NOMO-1 treated with DMSO at 0.1 percent for 48 hours (cell line): ENCODE data around the gene PTPRG.

ENCODE experiments used
- DNase-seq: peaks from one replicate; lab custom pipeline; 2025; ENCODE audit not compliant: unreplicated experiment; lab: John Stamatoyannopoulos, UW

The PTPRG gene

DNA sequence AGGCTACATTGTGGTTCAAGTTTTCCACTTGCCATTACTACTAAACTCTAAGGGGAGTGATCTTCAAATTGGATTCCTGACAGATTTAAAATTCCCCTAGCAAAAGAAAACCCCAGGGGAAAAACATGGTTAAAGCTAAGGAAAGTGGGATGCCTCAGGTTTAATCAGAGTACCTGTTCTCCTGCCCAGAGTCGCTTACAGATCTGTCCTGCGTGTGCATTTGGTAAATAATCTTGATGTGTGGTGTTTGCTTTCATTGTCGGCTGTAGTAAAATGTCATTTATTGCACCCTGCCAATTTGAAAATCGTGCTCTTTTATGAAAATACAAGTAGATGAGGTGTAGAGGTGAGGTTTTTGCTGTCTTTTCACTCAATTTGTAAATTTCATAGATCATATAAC lies 323.4 kb downstream of the PTPRG start:
- no peak for DNase-seq

DNA sequence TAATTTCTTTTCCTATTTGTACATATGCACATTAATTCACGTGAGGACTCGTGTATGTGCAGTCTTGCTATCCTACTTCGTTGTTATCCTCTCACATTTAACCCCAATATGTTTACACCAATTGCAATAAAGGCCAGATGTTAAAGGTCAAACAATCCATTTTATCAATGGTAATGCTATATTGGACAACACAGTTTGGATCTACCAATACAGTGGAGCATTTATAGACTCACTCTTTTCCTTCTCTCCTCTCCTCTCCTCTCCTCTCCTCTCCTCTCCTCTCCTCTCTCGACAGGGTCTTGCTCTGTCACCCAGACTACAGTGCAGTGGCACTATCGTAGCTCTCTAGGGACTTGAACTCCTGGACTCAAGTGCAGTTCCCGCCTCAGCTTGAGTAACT lies 324.0 kb downstream of the PTPRG start:
- DNase-seq: no peak

DNA sequence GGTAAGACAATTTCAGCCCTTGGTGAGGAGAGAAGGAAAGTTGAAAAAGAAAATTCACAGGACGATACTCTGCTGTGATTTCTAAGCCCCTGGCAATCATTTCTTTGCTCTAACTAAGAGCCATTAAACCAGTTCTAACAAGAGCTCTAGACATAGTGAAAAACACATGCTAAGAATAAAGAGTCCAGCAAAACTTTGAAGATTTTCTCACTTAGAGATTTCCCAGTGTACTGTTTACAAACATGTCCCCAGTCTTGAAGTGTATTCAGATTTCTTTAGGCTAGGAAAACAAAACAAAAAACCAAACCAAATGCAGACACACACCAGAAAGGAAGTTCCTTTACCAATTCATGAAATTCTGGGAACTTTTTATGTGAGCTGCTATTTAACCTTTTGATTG lies 325.8 kb downstream of the PTPRG start:
- no peak for DNase-seq

DNA sequence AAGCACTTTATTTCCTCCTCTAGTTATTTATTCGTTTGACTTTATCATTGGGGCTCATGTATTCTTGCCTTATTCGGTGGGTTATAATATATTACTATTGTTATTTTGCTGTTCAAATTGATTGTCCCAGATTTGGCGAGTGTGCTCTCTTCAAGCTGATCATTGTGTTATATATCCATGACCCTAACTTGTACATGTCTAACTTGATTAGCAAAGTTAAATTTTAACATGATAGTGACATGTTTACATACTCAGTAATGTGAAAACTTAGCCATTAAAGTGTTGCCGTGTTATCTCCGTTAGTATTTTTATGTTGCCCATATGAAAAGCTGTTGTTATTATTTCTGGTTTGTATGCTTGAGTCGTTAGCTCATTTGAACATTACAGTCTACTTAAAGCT lies 327.9 kb downstream of the PTPRG start:
- DNase-seq: no peak

DNA sequence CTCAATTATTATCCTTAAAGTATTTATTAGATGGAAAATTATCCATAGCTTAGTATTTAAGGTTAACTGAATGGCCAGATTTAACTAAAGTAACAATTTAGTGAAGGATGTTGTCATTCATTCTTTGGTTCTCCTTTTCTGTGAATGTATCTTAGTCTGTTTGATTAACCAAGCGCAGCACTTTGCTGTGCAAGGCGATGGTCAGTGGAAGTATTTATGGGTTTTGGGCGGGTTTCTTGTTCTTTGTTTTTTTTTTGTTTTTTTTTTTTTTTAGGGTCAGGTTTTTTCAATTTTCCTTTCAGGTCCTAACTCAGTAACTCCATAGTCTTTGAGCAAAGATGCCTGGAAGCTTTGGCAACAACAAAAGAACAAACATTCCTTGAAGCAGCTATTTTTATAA lies 328.8 kb downstream of the PTPRG start:
- no peak for DNase-seq

DNA sequence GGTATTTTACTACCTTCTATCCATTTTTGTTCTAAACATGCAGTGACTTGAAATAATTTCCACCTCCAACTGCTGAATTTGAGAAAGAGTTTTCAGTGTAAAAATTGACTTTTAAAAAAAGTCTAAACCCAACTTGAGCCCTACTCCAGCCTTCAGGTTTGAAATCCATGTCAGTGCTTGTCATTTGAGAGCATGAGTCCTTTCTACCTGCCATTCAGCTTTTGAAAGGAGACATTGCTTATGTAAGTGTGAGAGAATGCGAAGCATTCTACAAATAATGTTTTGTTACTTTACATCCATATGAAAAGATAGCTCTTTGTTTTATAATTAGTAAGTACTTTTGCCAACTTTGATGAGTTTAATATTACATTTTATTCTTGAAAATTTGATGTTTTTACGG lies 329.2 kb downstream of the PTPRG start:
- no peak for DNase-seq

DNA sequence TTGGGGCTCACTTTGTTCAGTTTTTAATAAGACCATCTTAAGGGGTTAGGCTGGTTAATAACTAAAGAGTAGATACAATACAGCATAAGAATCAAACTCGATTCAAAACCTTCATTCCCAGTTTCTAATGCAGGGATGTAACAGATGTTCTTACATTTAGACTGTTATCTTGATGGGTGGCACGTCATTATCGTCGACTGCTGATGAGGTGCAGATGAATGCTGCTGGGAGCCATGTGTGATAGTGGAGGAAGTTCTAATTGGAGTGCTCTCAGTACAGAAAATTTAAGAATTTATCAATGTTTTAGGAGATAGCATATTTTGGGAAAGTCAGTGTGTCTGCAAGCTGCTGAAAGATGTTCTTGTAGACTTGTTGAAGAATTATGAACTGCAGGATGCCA lies 331.5 kb downstream of the PTPRG start:
- DNase-seq: no peak

DNA sequence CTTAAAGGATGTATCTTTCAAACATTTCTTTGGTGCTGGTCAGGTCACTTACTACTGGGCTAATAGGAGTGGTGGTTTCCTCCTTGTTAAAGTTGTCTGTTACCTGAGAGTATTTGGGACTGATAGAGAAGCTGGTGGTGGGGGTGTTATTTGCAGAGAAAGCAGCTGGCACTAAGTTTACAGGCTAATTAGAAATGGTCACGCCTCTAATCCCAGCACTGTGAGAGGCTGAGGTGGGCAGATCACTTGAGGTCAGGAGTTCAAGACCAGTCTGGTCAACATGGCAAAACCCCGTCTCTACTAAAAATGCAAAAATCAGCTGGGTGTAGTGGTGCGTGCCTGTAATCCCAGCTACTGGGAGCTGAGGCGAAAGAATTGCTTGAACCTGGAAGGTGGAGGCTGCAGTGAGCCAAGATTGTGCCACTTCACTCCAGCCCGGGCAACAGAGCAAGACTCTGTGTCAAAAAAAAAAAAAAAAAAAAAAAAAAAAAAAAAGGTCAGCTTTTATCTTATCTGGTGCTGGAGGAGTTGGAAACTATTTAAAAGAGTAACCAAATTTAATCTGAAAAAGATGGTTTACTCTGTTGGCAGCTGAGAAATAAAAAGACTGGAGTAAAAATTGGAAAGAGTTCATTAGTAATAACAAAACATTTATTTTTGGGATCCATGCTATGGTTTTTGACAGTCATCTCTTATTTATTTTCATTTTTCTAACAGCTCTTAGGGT lies 332.6 kb downstream of the PTPRG start:
- DNase-seq: no peak

DNA sequence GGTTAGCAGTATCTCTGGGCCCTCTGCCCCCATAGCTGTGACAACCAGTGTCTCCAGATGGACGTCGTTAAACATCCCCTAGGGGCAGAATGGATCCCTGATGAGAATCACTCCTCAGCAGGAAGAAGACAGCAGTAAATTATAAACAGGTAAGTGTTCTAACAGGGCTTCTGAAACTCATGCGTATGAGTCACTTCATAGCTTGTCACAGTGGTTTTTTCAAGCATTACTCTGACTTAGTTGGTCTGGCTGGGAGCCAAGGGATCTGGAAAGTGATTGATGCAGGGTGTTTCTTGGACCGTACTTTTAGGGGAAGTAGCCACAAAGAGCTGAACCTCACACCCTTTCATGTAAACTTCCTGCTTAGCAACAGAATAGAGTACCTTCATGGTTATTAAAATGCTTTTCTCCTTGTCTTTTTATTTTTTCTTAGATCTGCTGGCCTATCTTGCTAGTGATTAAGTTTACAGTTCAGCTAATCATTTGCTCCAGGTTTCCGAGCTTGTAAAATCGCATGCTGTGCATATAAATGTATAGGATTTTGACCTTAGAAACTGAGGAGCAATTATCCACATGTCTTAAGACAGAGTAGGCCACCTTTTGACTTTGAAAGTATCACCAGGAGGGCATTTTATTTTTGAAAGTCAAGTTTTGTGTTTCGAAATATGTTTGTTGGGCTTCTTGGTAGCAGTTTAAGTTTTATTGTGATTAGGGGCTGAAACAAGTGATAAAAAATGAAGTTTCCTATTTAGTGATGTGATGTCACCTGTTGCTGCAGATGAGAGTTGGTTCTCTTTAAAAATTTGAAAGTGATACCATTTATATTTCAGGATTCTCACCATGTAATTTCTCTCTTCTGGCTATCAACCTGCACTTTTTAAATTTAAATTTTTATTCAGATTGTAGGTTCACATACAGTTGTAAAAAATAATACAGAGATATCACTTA lies 333.9 kb downstream of the PTPRG start:
- peak; percentile 81 for DNase-seq

DNA sequence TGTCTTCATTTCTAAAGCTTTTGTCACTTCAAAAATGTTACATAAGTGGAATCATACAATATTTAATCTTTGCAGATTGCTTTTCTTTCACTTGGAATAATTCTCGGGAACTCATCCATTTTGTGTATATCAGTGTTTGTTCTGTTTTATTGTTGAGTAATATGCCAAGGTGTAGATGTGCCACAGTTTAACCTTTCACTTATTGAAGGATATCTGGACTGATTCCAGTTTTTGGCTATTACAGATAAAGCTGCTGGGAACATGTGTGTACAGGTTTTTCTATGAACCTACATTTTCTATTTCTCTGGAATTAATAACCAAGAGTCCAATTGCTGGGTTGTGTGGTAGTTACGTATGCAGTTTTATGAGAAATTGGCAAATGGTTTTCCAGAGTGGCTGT lies 334.9 kb downstream of the PTPRG start:
- DNase-seq: no peak

DNA sequence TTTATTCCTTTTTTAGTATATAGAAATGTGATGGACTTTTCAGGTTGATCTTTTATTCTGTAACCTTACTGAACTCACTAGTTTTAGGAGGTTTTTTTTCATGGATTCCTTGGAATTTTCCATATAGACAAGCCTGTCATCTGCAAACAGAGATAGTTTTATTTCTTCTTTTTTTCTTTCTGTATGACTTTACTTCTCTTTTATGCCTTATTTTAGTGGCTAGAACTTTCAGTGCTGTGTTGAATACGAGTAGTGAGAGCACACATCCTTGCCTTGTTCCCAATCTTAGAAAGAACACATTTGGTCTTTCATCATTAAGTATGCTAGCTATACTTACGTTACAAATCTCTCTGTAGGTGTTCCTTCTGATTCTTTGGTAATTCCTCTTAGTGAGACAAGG lies 336.5 kb downstream of the PTPRG start:
- no peak for DNase-seq

DNA sequence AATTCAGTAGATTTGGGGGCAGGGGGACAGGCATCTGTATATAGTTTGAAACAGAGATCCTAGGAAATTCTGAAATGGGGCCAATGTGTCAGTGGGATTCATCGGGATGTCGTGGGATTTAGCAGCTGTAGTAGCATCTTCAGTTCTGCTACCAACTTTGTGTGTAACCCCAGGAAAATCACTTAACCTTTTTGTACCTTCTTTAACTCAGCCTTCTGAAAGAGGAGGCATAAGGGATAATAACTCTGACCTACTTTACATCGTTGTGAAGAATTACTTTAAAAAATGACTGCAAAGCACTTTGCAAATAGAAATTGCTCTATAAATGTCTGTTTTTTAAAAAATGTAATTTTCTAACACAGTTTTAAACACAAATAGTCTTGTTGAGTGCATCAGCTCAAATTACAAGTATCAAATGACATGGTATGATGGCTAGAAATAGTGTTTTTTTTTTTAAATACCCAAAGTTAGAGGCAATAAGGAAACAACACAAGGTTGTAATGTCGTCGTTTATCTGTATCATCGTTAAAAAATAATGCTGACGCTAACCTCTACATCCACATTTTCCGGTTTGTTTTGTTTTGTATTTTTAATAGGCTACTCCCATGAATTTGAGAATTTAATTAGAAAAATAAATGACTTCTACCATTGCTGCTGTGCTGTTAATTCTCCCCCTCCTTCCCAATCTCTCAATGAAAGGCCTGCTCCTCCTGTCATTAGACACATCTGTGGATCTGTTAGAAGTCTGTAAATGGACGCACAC lies 338.5 kb downstream of the PTPRG start:
- no peak for DNase-seq

DNA sequence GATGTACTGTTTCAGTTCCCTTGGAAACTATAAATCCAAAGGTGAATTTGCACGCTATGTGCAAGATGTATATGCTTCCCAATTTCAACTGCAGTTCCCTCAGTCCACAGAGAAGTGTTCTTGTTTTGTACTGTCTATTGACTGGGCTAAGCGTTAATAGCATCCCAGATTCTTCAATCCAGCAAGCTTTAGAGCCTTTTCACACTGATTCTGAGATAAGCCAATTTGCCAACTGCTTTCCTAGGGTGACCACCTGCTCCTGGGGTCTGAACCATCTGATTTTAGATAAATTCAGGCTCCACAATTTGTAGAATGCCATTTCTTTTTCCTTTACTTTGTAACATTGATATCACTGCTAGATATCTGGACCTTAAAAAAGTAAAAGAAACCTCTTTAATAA lies 340.1 kb downstream of the PTPRG start:
- DNase-seq: no peak

DNA sequence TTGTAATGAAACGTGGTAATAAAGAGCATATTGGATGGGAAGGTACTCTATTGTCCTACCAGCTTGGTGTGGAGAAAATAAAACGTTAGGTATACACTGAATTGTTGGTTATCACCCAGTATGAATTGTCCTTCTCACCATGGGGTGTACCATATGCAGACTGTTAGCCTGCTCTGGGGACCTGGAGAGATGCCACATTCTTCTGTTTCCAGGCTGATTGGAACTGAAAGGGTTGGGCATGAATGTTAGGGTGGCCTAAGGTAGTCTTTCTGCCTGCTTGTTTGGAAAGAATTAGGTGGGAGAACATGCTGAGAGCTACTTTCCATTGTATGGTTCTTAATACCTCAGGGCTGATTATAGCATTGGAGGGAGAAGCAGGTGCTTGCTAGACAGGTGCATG lies 340.6 kb downstream of the PTPRG start:
- no peak for DNase-seq

DNA sequence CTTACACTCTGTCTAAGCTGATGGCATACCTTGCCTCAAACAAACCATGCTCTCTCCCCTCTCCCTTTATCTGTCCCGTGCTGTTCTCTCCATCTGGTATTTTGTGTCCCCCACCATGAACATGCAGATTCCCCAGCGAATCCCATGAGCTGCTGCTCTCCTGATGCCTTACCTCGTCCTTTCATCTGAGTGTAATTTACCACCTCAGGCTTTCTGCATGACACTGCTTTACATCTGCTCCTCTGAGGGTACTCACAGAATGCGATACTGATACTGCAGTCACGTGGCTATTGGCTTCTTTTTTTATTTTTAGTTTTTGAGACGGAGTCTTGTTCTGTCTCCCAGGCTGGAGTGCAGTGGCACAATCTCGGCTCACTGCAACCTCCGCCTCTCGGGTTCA lies 341.7 kb downstream of the PTPRG start:
- DNase-seq: no peak

DNA sequence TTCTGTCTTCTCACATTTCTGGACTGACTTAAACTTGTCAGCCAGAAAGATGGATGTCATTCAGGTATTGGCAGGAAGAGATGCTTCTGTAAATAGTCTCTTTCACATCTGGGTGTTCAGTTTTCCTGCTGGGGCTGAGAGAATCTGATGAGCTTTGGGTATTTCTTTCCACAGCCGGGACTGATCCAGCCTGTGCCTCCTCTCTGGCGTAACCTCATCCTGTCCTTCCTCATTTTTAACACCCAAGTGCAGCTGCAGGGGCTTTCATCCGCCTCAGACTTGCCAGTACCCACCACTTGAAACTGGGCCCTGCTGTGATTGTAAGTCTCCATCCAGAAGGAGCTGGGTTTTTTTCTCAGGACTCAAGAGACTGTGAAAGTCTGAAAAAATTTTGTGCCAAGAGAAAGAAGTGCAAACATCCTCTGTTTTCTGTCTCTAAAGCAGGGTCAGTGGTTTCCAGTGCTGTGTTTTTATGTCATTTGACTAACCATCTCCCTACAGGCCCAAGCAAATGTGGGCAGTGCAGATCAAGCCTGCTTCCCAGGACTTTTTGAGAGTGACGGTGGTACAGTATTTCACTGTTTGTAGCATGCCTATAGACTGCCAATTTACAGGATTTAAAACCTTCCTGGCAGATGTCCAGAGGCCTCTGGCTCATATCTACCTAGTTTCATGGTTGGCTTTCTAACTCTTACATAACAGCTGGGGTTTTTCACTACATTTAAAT lies 342.7 kb downstream of the PTPRG start:
- peak; percentile 1 for DNase-seq

DNA sequence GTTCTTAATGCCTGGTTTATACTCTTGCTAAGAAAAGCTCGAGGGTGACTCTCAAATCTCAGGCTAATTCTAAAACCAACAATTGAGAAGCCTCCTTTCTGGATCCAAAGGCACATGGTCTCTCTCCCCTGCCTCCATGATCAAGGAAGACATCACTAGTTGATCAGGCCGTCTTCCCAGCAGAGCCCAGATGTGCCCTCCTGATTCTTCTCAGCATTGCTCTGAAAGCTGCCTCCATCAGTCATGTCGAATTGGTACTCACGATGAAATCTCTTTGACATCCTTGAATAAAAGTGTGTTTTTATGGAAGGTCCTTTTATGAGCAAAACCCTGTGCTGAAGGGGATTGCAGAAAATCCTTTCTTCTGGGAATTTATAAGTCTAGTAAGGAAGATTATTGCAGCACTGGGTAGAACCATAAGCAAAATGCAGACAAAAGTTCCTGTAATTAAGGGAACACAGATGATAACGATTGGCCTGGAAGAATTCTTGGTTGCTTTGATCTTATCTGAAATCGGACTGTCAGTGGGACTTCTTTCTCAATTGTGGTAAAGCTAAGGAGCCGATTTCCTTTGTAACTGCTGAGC lies 345.9 kb downstream of the PTPRG start:
- no peak for DNase-seq

DNA sequence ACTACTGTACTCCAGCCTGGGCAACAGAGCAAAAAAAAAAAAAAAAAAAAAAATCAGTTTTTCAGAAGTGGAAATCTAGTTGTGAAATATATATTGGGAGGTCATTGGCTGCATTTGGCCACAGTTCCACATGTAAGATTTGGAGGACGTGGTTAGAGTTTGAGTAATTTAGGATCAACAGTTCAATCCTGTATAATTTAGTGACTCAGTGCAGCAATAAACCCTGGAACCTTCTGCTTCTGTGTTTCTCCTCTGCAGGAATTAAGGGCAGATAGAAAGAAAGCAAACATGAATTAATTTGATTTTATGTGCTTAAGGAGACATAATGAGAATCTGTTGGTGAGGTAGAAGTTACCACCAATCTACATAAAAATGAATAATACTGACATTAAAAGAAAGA lies 347.0 kb downstream of the PTPRG start:
- DNase-seq: no peak

DNA sequence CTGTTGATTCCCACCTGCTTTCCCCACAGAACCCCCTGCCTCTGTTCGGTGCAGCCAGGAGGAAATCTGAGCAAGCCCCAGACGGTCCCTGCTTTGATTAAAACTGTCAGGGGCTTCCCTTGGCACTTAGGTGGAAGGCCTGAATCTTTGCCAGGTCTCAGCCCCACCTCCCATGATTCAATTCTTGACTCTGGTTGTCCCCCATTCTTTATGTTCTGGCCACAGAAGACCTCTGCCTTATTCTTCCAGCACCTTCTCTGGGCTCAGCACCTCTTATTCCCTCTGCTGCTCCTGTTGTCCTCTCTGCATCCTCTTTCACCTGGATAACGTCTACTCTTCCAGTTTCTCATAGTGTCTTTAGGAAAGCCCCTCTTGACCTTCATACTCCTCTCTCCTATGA lies 349.4 kb downstream of the PTPRG start:
- DNase-seq: no peak

DNA sequence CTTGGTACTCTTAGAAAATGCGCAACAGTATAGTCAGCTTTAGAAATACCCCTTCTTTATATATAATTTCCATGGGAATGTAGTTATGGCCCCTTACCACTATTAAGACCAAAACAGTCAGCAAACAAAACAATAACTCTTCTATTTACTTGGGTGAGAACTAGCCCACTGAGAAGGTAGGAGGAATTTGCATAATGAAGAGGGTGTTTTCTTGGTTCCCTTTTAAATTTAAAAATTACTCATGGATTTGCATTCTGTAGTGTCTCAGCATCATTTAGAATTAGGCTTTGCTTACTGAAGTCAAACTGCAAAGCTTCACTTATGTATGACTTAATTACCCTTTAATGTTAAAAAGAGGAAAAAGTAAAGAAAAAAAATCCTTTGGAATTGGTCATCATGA lies 350.8 kb downstream of the PTPRG start:
- no peak for DNase-seq

DNA sequence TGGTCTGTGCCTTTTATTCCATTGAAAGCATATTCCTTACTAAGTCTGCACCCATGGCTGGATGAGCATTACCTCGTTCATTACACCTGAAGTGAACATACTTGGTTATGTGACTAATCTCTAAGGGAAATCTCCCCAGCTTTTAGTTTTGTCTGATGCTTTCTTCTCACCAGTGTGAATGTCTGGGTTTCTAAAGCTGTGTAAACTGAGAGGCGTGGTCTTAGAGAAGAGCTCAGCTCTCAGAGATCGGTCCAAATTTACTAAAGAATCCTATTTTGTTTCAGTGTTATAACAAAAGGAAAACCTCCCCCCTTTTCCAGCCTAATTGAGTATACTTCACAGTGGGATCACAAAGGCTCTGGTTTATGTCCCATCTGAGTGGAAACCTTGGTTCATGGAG lies 352.3 kb downstream of the PTPRG start:
- no peak for DNase-seq
